Uterus (tissue), 4 donors: ENCODE measurements around the gene OLIG2. TPM values are rescaled to one million over a fixed set of nuclear protein-coding genes. Genes with fewer than 3 reads are reported as not detected.

Source experiments
- DNase-seq, 2 donors: peaks; one replicate each; pipeline ENCODE4 v3.0.0-alpha.2; 2019 to 2020
- H3K27ac ChIP-seq, 2 donors: fragments of 200-600 bp; sonication (generic); 1 replicate in 1 of 2; 2 replicates in 1 of 2; pipeline ENCODE4 v1.5.1; 2016 to 2018
- H3K27me3 ChIP-seq, 2 donors: fragments of 200-600 bp; sonication (generic); one replicate each; pipeline ENCODE4 v1.5.1; 2018 to 2019; ENCODE audit warnings: control low read depth in 1 of 2
- H3K36me3 ChIP-seq, 2 donors: fragments of 200-600 bp; sonication (generic); one replicate each; pipeline ENCODE4 v1.5.1; 2019; ENCODE audit warnings: control low read depth in 1 of 2
- H3K4me1 ChIP-seq, 2 donors: fragments of 200-600 bp; sonication (generic); one replicate each; pipeline ENCODE4 v1.5.1; 2018 to 2019; ENCODE audit warnings: control low read depth in 1 of 2
- H3K4me3 ChIP-seq, 2 donors: fragments of 200-600 bp; sonication (generic); 1 replicate in 1 of 2; 2 replicates in 1 of 2; pipeline ENCODE4 v1.5.1; 2018 to 2019; ENCODE audit warnings: mild to moderate bottlenecking in 1 of 2
- H3K9me3 ChIP-seq, 2 donors: fragments of 200-600 bp; sonication (generic); one replicate each; pipeline ENCODE4 v1.5.1; 2019; ENCODE audit warnings: control low read depth in 1 of 2
- CTCF ChIP-seq, 4 experiments: fragments of 200-600 bp in 2 of 4; fragments of 450-650 bp in 2 of 4; sonication (generic) in 2 of 4; IDR thresholded peaks; one replicate each; pipeline ENCODE4 v1.5.1; 2016 to 2019; ENCODE audit warnings: antibody characterized with exemption in 4 of 4, mild to moderate bottlenecking in 2 of 4, moderate library complexity in 1 of 4
- POLR2A ChIP-seq, 2 donors: fragments of 450-650 bp; IDR thresholded peaks; one replicate each; pipeline ENCODE4 v1.6.1; 2016; ENCODE audit warnings: antibody characterized with exemption in 2 of 2, mild to moderate bottlenecking in 1 of 2, moderate library complexity in 1 of 2
- intact Hi-C: fragments of 100-400 bp; cut with DNase I; formaldehyde crosslinking; loops from one replicate; pipeline ENCODE4 v1.15.1; 2023; ENCODE audit warnings: low total_unique reads
- total RNA-seq, 4 donors: library from RNA; depleted of rRNA in 3 of 4; stranded (reverse); fragments of >200 nt in 3 of 4; gene quantifications; one replicate each; pipeline versions ENCODE4 v1.1.0 to v1.2.4, GENCODE V29; 2014 to 2023
- donor health status: DM: yes; HTN: yes; CAD: no.

OLIG2 gene
- total RNA-seq, 4 donors from 2014 or later, result not detected

GRCh38 chr21:33022489-33022827 lies 3.3 kb upstream of the OLIG2 start:
- TF ChIP-seq POLR2A (IDR thresholded peaks at IDR 0.05), result no peak
- TF ChIP-seq CTCF (IDR thresholded peaks at IDR 0.05), result no peak
- intact Hi-C loops, result no loop called here
- peaks cover 0 to 23% of the 10 kb centered on the region in 2 donors for H3K4me1 ChIP-seq
- H3K9me3 ChIP-seq, result no peaks in the 10 kb centered on the region
- no peak overlapping the region for H3K4me3 ChIP-seq
- no peak for DNase-seq
- no peak overlapping the region for H3K27ac ChIP-seq
- H3K27me3 ChIP-seq, result peaks cover 0 to 78% of the 10 kb centered on the region in 2 donors
- H3K36me3 ChIP-seq, result no peaks in the 10 kb centered on the region

- Histone ChIP-seq H3K4me1 (peaks cover 0 to 23% of the 10 kb centered on the region in 2 donors), H3K36me3 (no peaks in the 10 kb centered on the region), H3K9me3 (no peaks in the 10 kb centered on the region), H3K27ac (no peak overlapping the region), H3K4me3 (no peak overlapping the region), H3K27me3 (peaks cover 0 to 81% of the 10 kb centered on the region in 2 donors)
- no peak for TF ChIP-seq POLR2A (IDR thresholded peaks at IDR 0.05)
- TF ChIP-seq CTCF (IDR thresholded peaks at IDR 0.05), result no peak
- DNase-seq, result no peak
- intact Hi-C loops, result no loop called here
Measured at GRCh38 chr21:33022828-33023573, 2.7 kb upstream of the OLIG2 start.

- Histone ChIP-seq H3K27me3 (peaks cover 0 to 88% of the 10 kb centered on the region in 2 donors), H3K9me3 (no peaks in the 10 kb centered on the region), H3K36me3 (no peaks in the 10 kb centered on the region), H3K4me3 (no peak overlapping the region), H3K27ac (no peak overlapping the region), H3K4me1 (peaks cover 0 to 24% of the 10 kb centered on the region in 2 donors)
- no peak for DNase-seq
- intact Hi-C loops, result no loop called here
- no peak for TF ChIP-seq CTCF (IDR thresholded peaks at IDR 0.05)
- no peak for TF ChIP-seq POLR2A (IDR thresholded peaks at IDR 0.05)
Measured at GRCh38 chr21:33023574-33024200, 2.0 kb upstream of the OLIG2 start.

GRCh38 chr21:33024201-33025103 lies 1.3 kb upstream of the OLIG2 start:
- no peaks in the 10 kb centered on the region for H3K9me3 ChIP-seq
- no peak overlapping the region for H3K4me3 ChIP-seq
- no peak overlapping the region for H3K27ac ChIP-seq
- TF ChIP-seq POLR2A (IDR thresholded peaks at IDR 0.05) (no peak), CTCF (IDR thresholded peaks at IDR 0.05) (no peak)
- peaks cover 0 to 27% of the 10 kb centered on the region in 2 donors for H3K4me1 ChIP-seq
- intact Hi-C loops, result no loop called here
- H3K27me3 ChIP-seq, result peaks cover 0 to 92% of the 10 kb centered on the region in 2 donors
- no peaks in the 10 kb centered on the region for H3K36me3 ChIP-seq
- no peak for DNase-seq
